ENCODE measurements around the gene HOXC11.

The HOXC11 gene

DNA sequence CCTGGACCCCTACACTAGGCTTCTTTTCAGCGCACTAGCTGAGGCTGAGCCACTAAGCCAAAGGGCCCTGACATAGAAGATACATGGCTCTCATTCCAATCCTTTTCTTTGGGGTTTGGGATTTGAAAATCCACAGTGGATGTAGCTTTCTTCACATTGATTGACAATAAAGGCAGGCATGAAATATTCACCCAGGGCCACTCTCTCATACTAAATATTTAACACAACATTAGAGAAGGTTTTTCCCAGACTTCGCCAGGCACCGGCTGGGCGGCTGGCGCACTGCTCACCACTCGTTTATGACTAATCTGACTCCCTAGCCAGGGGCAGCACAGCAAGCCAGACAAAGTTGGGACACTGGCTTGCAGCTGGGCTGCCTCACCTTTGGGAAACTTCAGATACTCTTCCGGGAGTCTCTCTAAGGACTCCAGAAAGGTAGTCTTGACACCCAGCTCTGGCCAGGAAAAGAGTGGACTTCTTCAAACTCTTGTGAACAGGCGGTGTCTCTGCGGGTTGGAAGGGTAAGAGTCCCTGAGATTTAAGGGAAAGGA is 699 bp upstream of the HOXC11 start:
- TF ChIP-seq, protein P1, sequence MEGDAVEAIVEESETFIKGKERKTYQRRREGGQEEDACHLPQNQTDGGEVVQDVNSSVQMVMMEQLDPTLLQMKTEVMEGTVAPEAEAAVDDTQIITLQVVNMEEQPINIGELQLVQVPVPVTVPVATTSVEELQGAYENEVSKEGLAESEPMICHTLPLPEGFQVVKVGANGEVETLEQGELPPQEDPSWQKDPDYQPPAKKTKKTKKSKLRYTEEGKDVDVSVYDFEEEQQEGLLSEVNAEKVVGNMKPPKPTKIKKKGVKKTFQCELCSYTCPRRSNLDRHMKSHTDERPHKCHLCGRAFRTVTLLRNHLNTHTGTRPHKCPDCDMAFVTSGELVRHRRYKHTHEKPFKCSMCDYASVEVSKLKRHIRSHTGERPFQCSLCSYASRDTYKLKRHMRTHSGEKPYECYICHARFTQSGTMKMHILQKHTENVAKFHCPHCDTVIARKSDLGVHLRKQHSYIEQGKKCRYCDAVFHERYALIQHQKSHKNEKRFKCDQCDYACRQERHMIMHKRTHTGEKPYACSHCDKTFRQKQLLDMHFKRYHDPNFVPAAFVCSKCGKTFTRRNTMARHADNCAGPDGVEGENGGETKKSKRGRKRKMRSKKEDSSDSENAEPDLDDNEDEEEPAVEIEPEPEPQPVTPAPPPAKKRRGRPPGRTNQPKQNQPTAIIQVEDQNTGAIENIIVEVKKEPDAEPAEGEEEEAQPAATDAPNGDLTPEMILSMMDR (IDR thresholded peaks at IDR 0.05): no peak
- TF ChIP-seq ZFX (IDR thresholded peaks at IDR 0.05; ENCODE audit: borderline replicate concordance): no peak
- H3K27ac ChIP-seq: no peak overlapping the region

DNA sequence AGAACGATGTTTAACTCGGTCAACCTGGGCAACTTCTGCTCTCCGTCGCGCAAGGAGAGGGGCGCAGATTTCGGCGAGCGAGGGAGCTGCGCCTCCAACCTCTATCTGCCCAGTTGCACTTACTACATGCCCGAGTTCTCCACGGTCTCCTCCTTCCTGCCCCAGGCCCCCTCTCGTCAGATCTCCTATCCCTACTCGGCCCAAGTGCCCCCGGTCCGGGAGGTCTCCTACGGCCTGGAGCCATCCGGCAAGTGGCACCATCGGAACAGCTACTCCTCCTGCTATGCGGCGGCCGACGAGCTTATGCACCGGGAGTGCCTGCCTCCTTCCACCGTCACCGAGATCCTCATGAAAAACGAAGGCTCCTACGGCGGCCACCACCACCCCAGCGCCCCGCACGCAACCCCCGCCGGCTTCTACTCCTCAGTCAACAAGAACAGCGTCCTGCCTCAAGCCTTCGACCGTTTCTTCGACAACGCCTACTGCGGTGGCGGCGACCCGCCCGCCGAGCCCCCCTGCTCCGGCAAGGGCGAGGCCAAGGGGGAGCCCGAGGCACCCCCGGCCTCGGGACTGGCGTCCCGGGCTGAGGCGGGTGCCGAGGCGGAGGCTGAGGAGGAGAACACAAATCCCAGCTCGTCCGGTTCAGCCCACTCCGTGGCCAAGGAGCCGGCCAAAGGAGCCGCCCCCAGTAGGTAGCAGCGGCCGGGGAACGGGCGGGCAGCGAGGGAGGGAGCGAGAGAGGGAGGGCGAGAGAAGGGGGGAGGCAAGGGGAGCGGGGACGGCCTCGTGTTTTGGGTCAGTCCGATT is 513 bp downstream of the HOXC11 start:
- peak overlapping the region; percentile 72 for H3K27ac ChIP-seq
- TF ChIP-seq ZFX (IDR thresholded peaks at IDR 0.05; ENCODE audit: borderline replicate concordance): no peak
- TF ChIP-seq, protein P1 (IDR thresholded peaks at IDR 0.05): no peak

DNA sequence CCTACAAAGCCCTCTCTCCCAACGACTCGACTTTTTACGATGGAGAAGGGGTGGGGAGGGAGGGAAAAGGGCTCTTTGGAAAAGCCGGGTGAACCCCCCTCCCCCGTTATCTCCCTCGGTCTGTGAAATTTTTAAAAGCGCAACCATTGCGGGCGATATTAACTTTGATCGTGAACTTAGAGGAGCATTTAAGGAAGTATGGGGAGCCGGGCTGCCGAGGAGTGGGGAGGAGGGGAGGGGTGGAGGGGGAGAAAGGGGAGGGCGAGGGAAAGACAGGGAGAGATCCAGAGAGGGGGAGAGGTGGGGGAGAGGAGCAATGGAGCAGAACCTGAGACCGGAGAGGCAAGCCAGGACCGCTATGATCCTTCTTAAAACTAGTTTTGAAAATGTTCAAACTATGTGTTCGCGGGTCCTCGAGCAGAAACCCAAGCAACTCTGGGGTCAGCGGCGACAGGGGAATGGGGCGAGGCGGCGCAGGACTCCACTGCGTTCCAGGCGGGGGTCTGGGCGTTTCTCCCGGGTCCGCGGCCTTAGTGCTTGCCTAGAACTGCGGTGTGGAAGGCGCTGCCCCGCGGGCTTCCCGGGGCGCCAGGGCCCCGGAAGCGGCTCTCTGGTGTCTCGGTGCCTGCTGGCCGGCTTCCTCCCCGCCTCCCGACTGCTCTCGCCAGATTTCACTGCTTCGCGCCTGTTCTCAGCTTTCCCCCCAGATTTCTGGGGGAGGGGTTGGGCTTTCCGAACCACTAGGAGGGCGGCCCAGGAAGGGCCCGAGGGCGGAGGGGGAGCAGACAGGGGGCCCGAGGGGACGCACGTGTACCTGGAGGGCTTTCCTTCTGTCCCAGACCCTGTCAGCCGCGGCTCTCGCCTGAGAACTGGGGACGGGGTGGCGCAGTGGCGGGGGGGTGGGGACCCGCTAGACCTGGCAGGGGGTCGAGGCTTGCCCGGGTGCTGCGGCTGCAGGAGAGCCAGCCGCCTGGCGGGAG is 1.4 kb downstream of the HOXC11 start, which contains the start of gene HOTAIR:
Gene HOTAIR (minus strand): TSS at position 871 of the 980 bp plus-strand sequence.
- TF ChIP-seq, protein P1 (IDR thresholded peaks at IDR 0.05): no peak
- TF ChIP-seq ZFX (IDR thresholded peaks at IDR 0.05; ENCODE audit: borderline replicate concordance): no peak
- H3K27ac ChIP-seq: peak within 1 kb of the TSS; percentile 72

DNA sequence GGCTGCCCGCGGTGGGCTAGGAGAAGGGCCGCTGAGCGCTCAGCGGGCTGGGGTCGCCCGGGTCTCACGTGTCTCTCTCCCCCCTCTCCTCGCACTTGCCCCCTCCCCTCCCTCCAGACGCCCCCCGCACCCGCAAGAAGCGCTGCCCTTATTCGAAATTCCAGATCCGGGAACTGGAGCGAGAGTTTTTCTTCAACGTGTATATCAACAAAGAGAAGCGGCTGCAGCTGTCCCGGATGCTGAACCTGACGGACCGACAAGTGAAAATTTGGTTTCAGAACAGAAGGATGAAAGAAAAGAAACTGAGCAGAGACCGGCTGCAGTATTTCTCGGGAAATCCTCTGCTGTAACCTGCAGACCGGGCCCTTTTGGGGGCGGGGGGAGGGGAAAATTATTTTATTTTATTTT is 2.1 kb downstream of the HOXC11 start:
- TF ChIP-seq, protein P1 (IDR thresholded peaks at IDR 0.05): no peak
- no peak for TF ChIP-seq ZFX (IDR thresholded peaks at IDR 0.05; ENCODE audit: borderline replicate concordance)
- H3K27ac ChIP-seq: peak overlapping the region; percentile 72

DNA sequence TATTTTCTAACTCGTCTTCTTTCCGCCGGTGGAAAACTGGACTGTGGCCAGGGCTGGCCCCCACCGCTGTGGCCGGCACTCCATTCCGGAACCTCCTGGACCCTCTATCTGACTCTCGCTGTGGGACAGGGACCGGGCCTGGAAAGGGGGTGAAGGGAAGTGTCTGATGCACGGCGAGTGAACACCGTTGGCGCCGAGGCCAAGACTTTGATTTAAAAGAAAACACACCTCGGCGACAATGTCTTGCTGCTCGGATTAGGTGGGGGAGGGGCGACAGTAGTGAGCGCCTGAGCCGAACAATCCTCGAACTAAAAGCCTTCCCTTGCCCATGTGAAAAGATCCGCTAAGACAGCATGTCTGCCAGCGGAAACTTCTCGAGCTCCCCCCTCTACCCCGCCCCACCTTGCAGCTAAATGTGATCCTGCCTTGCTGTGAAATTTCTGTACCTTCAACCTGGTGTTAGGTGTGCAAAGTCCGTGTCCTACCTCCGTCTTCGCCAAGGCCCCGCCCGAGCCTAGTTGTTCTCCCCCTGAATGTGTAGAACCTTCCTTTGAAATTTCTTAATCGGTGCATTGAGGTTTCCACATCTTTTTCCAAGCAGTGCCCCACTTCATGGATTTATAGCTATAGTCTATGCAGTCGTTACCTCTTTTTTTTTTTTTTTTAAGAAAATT is 2.7 kb downstream of the HOXC11 start:
- TF ChIP-seq, protein P1 (IDR thresholded peaks at IDR 0.05): no peak
- no peak for TF ChIP-seq ZFX (IDR thresholded peaks at IDR 0.05; ENCODE audit: borderline replicate concordance)
- H3K27ac ChIP-seq: peak overlapping the region; percentile 72

DNA sequence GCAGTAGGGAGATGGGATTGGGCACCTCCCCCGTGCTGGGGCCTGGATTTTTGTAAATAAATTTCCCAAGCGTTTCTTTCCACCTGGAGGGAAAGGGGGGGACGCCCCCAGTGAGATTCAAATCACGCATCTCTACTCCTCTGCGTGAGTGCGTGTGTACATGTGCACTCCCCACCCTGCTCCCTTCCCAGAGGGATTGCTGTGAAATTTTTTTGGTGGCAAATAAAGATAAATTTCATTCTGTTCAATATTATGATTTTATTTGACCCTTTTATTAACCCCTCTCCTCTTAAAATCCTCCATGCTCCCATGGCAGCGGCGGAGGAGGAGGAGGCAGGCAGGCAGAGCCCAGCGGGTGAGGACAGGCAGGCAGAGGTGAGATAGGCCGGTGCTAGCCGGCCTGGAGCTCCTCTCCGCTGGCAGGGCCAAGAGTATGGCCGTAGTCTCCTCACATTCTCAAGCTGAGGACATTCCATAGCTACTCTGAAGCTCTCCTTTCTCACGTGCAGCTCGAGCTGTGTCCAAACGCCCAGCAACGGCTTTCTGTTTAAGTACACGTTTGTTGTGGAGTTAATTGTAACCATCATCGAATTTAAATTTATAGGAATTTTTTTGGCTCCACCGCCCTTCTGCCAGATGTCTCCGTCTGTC is 3.4 kb downstream of the HOXC11 start:
- H3K27ac ChIP-seq: peak overlapping the region; percentile 91
- TF ChIP-seq ZFX (IDR thresholded peaks at IDR 0.05; ENCODE audit: borderline replicate concordance): no peak
- TF ChIP-seq, protein P1 (IDR thresholded peaks at IDR 0.05): no peak
